Activated naive CD4-positive, alpha-beta T cell treated with Interleukin-2 at 50 U/mL for 16 hours (primary cell): ENCODE measurements around the gene ABL1.

Experiments
- DNase-seq: peaks from one replicate; pipeline ENCODE4 v3.0.0-alpha.2; 2020

Gene ABL1

DNA sequence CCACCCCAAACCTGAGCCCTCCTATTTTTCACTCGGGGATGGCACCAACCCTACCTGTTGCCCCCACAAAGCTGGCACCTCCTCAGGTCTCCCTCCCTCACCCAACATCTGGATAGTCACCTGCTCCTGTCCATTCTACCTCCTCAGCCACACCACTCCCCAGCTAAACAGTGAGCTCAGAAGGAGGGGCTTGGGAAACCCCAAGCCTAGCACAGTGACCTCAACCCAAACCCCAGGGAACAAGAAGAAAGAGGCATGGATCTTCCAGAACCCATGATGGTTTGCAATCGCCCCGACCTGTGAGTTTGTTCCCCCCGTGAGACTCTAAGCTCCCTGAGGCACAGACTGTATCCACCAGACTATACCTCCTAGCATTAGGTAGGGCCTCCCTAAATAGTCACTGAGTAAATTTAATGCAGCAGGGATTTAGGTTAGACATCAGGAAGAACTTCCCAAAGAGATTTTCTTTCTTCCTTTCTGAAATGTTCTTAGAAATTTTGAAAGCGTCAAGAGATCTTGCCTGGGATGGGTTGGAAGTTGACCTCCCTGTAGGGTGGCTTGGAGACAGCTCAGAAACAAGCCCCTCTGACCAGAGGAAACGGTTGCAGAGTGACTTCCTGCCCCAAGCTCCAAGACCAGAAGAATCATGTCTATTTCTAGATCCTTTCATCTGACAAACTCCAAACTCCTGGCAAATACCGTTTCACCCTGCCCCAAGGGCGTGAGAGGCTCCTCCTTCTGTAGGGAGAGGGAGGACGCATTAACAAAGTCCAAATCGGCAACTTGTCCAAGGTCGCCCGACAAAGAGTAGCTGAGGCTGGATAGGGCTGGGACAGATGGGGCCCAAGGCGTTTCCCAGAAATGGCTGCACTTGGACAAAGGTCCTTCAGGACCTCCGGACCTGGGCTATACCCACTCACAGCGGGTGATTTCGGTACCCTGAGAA, 99.9 kb downstream of the ABL1 start:
- DNase-seq = no peak

DNA sequence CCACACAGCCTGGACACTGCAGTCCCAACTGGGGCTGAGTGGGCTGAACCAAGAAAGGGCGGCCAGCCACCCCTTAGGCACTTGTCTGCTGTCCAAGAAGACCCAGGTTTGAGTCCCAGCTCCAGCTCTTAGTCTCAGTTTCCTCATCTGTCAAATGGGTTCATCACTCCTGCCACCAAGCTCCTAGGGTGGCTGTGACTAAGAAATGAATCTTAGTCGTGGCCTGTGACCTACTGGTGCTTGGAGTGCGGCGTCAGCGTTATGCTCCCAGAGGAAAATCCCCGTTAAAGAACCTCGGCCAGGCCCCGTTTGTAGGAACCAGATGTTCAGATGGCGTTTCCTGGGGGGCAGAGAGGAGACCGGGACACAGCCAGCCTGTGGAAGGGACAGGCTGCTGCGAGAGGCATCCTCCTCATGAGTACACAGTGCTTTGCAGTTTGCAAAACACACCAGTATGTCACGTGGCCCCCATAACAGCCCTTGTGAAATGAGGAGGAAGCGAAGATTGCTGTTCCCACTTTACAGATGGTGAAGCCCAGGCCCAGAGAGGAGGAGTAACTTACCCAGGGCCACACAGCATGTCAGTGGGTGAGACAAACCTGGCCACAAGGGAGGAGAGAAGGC, 100.7 kb downstream of the ABL1 start:
- no peak for DNase-seq

DNA sequence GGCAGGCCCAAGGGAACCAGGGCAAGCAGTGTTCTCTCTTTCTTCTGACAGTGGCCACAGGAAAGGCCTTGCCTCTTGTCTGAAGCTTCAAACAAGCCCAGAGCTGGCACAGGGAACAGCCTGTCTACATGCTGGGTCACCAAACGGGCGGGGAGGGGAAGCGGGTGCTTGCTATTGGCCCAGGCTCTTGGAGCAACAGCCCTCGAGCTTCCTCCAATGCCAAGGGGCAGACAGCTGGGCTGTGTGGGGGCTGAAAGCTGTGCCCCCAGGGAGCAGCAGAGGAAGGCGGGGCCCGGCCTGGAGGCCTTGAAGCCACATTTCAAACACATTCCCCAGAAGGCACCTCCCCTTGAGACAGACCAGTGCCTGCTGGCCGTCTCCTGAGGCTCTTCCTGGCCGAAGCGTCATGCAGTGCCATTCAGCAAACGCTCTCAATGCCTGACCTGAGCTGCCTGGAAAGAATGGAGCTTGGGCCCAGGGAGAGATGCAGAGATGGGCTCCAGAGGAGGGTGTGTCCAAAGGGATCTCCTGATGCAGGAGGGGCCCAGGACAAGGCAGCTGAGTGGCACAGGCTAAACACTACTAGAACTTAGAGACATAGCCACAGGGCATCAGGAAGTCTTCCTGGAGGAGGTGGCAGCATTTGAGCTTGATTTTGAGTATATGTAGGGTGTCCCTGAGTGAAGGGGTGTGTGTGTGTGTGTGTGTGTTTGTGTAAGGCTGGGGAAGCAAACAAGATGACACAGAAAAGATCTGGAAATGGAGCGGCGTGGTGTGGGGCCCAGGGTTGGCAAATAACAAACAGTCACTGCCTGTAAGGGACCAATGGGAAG, 101.4 kb downstream of the ABL1 start:
- DNase-seq = no peak
